ENCODE data around the gene CARD9.

Gene CARD9

DNA sequence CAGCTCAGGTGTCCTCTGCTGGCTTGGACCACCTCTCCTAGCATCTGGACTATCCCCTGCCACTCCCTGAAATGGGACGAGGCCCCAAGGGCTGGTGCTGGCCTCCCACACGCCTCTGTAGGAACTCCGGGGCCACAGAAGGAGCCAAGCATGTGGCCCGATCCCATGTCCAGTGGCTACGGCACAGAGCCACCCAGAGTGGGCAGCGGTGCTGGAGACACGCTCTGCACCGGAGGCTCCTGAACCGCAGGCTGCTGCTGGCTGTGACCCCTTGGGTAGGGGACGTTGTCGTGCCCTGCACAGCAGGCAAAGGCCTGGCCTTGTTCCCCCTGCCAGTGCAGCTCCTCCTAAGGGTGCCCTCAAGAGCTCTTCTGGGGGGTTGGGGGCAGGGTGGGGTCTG, 6.4 kb upstream of the CARD9 start:
- DNase-seq = no peak

DNA sequence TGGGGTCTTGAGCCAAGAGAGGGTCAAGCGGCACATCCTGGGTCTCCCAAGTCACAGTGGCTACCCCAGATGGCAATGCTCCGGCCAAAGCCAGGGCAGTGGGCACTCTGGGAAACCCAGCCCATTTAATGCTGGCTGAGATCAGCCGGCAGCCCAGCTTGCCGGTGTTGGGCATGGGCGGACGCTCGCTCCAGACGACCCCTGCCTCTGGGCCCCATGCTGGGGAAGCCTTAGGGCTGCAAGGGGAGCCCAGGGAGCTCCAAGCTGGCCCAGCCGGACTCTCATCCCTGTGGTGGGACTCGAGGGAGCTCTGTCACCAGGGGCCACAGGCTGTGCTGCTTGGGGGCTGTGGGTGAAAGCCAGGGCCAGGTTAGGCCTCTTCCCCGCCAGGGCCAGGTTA, 5.9 kb upstream of the CARD9 start:
- no peak for DNase-seq

DNA sequence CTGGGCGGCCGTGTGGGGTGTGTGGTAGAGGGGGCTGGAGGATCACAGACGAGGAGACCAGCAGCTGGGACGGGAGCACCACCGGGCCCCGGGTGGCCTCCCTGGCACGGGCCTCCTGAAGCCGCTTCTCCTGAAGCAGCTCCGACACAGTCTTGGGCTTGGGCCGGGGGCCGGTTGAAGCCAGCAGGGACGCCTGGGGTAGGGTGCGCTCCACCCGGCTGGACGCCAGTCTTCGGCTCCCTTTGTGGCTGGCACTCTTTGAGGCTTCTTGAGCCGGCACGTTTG, 5.5 kb upstream of the CARD9 start:
- DNase-seq = no peak

DNA sequence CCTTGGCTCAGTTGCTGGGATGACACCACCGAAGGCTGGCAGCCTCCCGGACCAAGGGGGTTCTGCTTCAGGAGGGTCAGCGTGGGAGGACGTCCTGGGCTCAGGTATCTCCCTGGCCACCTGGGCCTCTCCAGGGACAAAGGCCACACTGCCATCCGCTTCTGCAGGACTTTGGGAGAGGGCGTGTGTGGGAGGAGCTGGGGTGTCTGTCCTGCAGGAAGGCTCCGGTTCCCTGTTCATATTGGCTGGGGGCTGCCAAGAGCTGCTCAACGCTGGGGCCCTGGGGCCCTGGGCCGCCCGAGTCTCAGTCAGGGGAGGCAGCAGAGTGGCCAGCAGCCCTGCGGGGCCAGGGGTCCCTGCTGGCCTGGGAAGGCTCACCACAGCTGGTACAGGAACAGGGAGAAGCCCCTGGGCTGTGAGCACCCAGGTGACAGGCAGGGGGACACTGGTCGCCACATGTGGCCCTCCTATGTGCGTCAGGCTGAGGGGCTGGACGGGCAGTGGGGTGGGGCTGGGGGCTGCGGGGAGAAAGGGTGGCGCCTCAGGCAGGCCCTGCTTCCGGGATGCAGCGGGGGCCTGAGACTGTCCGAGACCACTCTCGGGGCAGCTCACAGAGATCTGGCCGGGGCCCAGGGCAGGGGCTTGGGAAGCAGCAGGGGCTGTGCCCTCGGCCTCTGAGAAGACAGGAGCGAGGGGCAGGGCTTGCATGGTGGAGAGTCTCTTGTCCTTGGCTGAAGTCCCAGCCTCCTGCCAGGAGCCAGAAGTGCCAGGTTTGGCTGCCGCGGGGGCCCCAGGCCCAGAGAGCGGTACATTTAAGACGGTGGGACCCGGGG, 4.9 kb upstream of the CARD9 start:
- DNase-seq = no peak

DNA sequence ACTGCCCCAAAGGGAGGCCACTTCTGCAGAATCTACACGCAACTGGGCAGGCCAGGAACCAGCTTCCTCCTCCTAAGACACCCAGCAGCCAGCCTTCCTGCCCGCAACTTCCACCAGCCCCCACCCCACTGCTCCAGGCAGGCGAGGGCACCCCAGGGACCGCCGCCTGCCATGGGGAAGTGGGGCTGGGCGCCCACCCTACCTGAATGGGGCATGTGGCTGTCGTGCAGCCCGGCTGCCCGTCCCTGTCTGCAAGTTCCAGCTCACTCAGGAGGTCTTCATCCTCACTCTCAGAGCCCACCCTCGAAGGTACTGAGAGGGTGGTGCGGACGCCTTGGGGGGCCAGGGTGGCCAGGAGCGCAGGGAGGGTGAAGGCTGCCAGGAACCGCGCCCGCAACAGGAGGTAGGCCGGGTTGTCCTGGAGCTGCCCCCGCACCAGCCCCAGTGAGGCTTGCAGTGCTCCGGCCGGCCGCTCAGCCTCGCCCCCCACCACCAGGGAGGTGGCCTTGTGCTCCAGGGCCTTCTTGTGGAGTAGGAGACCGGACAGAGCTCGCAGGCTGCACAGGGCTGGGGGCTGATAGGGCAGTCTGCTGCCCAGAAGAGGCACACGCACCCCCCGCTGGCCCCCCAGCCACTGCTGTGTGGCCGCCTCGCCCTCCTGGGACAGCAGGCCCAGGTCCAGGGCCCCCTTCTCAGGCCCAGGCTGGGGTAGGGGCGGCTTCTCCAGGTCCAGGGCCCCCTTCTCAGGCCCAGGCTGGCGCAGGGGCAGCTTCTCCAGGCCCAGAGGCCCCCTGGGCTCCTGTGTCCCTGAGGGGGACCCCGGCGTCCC, 4.1 kb upstream of the CARD9 start:
- peak; percentile 38 for DNase-seq

DNA sequence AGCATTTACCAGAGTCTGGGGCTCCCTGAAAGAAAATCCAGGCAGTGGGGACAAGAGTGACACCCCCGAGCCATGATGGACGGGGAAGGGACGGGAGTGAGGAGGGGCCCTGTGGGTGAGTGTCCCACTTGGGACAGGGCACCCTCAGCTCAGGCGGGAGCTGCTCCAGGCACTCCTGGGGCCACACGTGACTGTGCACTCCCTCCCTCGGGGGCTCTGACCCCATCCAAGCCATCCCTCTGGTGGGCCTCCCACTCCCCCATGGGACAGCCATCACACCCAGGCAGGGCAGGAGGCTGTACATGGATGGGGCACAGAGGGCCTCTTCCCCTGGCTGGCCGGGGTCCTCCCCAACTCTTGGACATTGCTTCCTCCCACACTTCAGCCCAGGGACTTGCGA, 3.0 kb upstream of the CARD9 start:
- no peak for DNase-seq

DNA sequence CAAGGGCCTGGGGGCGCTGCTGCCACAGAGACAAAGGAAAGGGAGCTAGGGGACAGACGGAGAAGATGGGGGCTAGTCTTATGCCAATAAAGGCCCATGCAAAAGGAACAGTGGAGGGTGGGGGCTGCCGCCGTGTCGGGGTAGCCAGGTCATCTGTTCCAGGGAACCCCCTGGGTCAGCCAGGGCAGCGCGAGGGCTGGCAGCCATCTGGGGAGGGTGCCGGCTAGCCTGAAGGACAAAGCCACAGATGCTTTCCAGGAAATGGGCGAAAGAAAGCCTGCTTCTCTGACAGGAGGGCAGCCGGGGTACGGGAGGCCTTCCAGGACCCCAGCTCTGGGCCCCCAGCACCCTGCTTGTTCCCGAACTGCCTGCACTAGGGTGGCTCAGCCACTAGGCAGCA, 1.6 kb upstream of the CARD9 start:
- DNase-seq = no peak

DNA sequence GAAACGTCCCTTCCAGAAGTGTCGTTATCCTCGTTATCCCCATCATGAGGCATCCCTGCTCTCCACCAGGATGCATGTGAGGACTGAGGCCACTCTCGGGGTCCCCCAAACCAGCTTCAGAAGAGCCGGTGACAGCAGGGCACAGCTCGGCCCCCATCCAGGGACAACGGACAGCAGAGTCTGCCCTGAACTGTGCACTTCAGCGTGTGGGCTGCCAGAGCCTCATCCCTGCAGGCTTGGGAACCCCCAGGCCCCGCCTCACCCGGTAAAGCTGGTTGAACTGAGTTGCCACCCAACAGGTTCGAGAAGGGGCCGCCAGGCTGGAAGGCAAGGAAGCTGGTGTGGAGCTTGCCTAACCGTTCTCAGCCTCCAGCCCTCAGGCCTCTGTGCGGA, 710 bp upstream of the CARD9 start:
- DNase-seq = no peak

DNA sequence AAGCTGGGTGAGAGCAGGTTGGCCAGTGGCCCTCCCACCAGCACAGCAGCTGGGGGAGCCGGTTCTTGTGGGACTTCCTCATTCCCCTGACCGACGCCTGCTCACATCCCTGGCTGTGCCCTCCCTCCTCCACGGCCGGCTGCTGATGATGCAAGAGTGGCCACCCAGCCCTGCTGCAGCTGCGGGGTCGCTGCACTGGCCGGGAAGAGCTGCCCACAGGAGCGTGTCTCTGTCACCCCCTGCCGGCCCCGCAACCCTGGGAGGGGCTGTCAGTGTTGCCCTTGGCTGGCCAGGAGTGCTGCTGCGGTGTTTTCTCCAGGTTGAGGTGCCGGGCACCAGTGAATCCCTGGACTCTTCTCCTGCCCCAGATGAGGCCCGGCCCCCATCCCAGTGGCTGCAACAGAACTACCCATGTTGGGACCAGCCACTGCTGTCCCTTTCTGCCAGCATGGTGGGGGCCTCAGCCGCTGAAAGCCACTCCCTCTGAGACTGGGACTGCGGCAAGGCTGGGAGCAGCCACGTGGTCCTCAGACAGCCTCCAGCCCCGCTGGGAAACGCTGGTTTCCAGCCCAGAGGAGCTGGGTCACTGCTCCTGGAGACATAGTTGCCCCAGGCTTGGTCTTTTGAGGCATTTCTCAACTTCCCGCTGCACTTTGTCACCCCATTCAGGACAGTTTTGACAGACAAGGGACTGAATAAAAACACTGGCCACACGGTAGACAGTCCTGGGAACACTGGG, 739 bp downstream of the CARD9 start:
- DNase-seq = peak; percentile 75

DNA sequence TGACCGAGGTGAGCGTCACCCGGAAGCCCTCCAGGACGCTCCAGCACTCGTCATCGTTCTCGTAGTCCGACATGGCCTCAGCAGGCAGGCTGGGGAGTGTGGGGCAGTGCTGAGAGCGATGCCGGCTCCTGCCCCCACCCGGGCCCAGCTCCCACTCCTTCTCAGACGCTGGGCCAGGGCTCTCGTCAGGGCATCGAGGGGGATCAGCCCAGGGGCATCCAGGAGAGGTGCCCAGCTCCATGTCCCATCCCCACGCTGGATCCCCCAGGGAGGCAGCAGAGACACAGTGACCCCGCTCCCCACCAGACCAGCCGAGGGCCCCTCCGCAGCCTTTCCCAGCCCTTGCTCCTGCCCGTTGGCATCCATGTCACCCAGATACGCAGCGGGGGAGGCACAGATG, 1.5 kb downstream of the CARD9 start:
- DNase-seq = no peak

DNA sequence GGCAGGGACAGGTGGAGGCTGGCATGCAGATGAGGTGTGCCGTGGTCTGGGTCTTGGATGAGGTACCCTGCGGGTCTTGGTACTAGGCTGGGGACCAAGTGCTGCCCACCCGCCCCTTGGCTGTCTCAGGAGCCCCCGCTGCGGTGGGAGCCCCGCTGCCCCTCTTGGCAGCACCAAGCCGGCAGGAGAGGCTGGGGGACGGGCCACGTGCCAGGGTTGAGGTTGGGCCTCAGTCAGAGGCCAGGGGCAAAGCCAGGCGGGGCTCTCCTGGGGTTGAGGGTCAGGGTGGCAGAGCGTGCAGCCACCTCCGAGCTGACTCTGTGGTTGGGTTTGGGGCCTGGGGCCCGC, 2.0 kb downstream of the CARD9 start:
- no peak for DNase-seq

DNA sequence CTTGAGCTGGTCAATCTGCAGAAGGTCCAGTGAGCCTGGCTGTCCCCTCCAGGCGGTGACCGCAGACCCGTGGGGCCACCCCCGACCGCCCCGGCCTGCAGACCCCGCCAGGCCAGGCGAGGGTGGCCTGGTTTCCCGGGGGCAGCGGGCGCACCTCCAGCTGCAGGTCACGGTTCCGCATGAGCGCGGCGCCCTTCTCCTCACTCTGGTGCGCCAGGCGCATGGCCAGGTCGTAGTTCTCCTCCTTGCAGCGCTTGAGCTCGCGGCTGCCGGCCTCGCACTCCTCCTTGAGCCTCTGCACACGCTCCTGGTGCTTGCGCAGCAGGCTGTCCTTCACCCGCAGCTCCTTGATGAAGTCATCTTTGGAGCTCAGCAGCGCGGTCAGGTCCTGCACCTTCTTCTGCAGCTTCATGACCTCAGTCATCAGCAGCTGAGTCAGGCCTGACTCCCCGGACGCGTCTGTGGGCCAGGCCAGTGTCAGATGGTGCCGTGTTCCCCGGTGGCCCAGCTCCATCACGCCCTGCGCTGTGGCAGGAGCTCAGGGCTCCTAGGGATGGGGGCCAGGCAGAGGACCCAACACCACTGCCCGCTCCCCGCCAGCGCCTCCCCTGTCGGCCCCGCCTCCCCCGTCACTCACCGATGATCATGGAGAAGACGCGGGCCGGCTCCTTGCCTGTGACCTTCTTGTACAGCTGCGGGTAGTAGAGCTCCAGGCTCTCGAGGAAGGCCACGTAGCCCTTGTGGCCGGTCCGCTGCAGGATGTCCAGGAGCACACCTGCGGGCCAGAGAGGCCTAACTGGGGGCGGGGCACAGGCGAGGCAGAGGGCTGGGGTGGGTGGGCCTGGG, 2.6 kb downstream of the CARD9 start:
- no peak for DNase-seq

DNA sequence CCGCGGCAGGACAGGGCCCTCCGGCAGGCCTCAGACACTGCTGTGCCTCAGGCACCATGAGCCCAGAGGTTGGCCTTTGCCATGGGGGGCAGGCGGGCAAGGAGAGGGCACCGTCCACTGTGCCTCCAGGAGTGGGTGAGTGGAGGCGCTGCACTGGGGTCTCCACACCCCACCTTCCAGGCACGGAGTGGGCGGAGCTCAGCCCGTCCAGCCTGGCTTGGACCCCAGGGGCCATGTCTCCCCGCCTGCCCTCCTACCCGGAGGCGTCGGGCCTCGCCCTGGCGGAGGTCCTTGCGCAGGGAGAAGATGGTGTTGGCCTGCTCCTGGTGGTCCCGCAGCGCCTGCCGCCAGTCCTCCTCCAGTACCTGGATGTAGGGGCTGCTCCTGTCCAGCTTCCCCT, 3.4 kb downstream of the CARD9 start:
- DNase-seq = no peak

DNA sequence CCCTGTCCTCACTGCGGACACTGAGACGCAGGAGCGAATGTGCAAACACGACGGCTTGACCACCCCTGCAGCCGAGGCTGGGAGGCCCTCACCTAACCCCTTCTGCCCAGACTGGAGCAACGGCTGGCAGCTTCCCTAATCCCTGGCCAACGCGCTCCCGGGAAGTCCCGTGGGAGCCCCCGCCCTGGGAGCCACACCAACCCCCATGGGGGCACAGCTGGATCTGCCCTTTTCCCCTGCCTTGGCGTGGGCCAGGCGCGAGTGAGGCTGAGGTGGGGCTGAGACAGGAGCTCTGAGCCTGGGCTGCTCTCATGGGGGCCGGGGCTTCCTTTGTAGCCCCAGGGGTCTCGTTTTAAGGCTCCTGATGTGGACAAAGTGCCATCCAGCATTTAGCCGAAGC, 5.3 kb downstream of the CARD9 start:
- no peak for DNase-seq

DNA sequence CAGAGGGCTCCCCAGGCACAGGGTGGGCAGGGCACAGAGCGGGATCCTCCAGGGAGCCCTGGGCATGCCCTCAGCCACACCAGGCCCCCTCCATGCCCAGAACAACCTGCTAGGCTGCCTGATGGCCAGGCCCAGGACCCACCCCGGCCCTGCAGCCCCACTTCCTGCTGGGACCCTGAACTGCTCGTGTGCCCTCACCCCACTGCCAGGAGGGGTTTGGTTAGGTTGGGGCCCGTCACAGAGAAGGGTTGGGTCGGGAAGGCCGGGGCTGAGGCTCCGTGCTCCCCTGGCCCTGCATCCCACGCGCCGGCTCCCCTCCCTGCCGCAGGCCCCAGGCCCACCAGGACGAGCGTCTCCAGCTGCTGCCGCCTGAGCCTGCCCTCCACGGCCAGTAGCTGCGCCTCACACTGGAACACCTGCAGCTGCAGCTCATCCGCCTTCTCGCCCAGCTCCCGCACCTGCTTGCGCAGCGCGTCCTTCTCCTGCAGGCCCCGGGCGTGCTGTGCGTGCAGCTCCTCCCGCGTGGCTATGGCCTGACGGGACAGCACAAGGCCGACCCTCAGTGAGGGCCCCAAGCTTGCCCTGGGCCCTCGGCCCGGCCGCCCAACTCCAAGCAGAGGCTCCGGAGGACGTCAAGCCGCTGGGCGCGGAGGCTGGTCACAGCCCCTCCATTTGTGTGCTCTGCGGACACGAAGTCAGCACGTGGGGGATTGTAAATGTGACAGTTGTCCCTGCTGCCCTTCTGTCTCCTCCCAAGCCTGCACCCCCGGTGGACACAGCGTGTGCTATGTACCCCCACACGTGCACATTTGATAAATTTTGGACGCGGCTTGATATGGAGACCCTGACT, 5.9 kb downstream of the CARD9 start:
- DNase-seq = no peak

DNA sequence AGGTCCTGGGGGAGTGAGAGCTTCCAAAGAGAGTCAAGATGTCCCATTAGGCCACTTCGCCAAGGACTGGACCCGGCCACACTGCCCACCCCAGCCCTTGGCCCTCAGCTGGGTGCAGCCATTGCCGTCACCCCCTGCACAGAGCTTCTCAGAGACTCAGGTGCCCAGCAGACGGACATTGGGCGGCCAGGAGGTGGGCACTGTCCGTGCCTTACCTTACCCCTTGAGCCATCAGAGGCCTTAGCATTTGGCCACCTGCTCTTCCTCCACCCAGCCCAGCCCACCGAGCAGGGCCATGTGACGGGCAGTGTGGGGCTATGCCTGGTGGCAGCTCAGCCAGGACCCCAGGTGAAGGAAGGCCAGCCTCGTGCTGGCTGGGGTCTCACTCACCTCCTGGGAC, 6.6 kb downstream of the CARD9 start:
- DNase-seq = no peak

DNA sequence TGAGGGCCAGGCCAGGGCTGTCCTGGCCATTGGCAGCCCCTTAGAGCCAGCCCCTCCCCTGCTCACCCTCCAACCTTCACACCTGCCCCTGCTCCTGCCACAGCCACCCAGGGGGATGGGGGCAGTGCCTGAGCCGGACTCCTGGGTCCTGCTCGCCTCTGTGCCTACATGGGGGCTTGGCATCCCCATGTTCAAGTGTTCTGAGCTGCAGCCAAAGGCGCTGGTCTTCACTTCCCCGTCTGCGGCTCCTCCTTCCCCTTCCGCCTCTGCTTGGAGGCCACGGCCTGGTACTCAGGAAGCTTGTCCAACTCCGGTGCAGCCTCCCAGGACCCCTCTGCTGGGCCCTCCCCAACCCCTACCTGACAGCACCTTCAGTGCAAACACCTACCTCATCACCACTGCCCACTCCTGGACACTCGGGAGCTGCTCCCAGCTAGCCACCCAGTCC, 7.7 kb downstream of the CARD9 start:
- no peak for DNase-seq

DNA sequence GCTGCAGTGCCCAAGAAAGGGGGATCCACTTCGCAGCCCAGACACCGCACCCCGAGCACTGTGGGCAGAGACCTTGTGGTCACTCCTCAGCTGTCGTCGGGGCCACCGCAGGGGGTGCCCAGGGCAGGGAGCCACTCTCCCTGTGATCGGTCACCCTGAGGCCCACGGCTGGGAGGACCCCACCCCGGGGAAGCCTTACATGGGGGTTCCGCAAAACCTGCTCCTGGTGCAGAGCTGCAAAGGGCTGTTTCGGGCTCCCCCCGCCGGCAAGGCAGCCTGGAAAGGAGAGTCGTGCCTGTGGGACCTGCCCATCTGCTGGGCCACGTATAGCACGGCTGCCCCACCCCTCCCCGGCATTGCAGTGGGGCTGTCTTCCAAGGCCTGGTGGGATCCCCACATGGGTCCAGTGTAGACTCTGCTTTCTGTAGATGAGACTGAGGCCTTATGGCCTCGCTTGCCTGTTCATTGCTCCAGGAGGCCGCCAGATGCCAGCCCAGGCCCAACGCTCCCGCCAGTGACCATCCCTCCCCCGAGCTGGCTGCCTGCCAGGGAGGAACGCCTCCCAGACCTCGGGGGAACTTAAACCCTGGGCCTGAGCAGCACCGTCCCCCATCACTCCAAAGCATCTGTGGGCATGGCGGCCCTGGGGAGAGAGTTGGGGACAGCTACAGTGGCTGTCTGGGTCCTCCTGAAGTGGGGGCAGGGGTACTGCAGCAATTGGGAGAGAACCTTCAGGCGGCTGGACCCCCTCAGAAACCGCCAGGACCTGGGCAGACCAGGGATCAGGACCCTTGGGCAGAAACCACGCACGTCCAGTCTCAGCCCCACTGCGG, 8.3 kb downstream of the CARD9 start:
- no peak for DNase-seq

DNA sequence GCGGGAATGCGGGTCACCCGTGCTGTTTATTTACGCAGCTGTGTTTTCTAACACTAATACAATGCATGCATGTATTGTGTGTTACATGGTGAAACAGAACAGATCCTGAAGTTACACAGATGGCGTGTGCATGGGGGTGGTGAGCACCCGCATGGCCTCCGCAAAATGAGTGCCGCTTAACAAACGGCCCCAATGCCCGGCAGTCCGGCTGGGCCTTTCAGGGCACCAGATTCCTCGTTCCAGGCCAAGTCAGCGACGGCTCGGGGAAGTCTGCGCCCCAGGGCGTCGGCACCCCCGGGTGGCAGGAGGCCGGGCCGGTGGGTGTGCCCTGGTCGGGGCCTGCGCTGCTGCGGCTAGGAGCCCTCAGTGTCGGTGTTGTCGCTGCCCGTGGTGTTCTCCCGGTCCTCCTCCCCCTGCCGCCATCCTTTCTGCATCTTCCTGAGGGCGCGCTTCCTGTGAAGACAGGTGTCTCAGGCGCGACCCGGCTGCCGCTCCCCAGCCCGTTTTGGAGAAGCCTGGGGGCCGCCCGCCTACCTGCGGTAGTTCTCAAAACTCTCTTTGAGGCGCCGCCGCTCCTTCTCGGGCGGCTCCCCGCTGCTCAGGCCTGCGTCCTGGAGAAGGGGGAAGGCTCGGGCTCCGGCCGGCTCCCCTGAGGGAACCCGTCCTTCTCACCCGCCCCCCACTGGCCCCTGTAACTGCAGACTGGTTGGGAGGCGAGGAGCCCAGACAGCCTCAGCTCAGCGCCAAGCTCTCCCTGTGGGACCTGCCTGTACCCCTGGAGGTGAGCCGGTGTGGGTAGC, 9.3 kb downstream of the CARD9 start:
- no peak for DNase-seq
